MCF 10A (cell line): ENCODE data around the gene EXOC6. TPM values are rescaled to one million over a fixed set of nuclear protein-coding genes. Genes with fewer than 3 reads are reported as not detected.
A peak's percentile ranks its signal among the peaks of the same experiment; 100 is the strongest.

ENCODE experiments used
- BruUV-seq: library from RNA; stranded (reverse); fragments of 400-500 nt; replicated peaks from 2 replicates; lab custom pipeline; 2021; lab: Mats Ljungman, UMichigan
- CTCF ChIA-PET: fragments of 300-600 bp; sonication (Branson Sonifier 250); formaldehyde crosslinking; extraction: SDS; loops from one replicate; lab custom pipeline; 2021; ENCODE audit warnings: antibody characterized with exemption, inconsistent platforms; lab: Yijun Ruan, JAX
- POLR2A ChIA-PET: fragments of 300-600, 350-650 bp; sonication (Branson Sonifier 250); formaldehyde crosslinking; extraction: SDS; loops from one replicate; lab custom pipeline; 2020; ENCODE audit warnings: antibody characterized with exemption, inconsistent platforms; lab: Yijun Ruan, JAX
- DNase-seq: peaks from one replicate; pipeline ENCODE4 v3.0.0-alpha.2; 2018; ENCODE audit not compliant: unreplicated experiment
- H3K27ac Mint-ChIP-seq: one replicate; pipeline ENCODE4 v1.8.0; 2022; ENCODE audit warnings: mild to moderate bottlenecking, low read depth, mixed read lengths; ENCODE audit not compliant: unreplicated experiment
- H3K27me3 Mint-ChIP-seq: one replicate; pipeline ENCODE4 v1.8.0; 2022; ENCODE audit warnings: mixed read lengths; ENCODE audit not compliant: insufficient read depth, unreplicated experiment
- H3K36me3 Mint-ChIP-seq: one replicate; pipeline ENCODE4 v1.8.0; 2022; ENCODE audit warnings: mild to moderate bottlenecking, moderate library complexity, mixed read lengths; ENCODE audit not compliant: insufficient read depth, unreplicated experiment
- H3K4me1 Mint-ChIP-seq: one replicate; pipeline ENCODE4 v1.8.0; 2022; ENCODE audit warnings: mixed read lengths; ENCODE audit not compliant: insufficient read depth, unreplicated experiment
- H3K4me3 Mint-ChIP-seq: one replicate; pipeline ENCODE4 v1.8.0; 2022; ENCODE audit warnings: mild to moderate bottlenecking, moderate library complexity, mixed read lengths; ENCODE audit not compliant: unreplicated experiment
- H3K9me3 Mint-ChIP-seq: one replicate; pipeline ENCODE4 v1.8.0; 2022; ENCODE audit warnings: mixed read lengths; ENCODE audit not compliant: unreplicated experiment
- CTCF ChIP-seq: fragments of 200-600 bp; IDR thresholded peaks from one replicate; pipeline ENCODE4 v1.8.0; 2022; ENCODE audit warnings: antibody characterized with exemption, mild to moderate bottlenecking; ENCODE audit not compliant: unreplicated experiment
- intact Hi-C: fragments of 100-400 bp; cut with micrococcal nuclease; formaldehyde crosslinking; loops from 2 replicates; pipeline ENCODE4 v1.14.1; 2022
- total RNA-seq: library from RNA; stranded (reverse); gene quantifications from 2 replicates; pipeline ENCODE4 v1.2.3, GENCODE V29; 2022

Gene EXOC6
- total RNA-seq, 1 experiment from 2014 or later: 6.6 TPM

- no peak for TF ChIP-seq CTCF
- peaks cover 4% of the 10 kb centered on the region for H3K36me3 Mint-ChIP-seq
- intact Hi-C loops: loop anchor here (10.0 kb wide), 1 partner anchor 252 kb away; the partner anchor contains the start of gene KIF11
- no peak overlapping the region for H3K27ac Mint-ChIP-seq
- H3K27me3 Mint-ChIP-seq: no peaks in the 10 kb centered on the region
- no peak for DNase-seq
- no TSS peak for BruUV-seq
- peaks cover 16% of the 10 kb centered on the region for H3K4me1 Mint-ChIP-seq
- H3K4me3 Mint-ChIP-seq: peak overlapping the region; percentile 80
- ChIA-PET POLR2A (interaction anchor here (1.3 to 2.7 kb wide), 3 partner anchors 11 to 256 kb away, joined by 3 to 11 read pairs (median 5); no protein-coding TSS in a partner anchor), CTCF (interaction anchor here (0.7 to 2.5 kb wide), 9 partner anchors 9 to 330 kb away, joined by 3 to 9 read pairs (median 4); no protein-coding TSS in a partner anchor)
- H3K9me3 Mint-ChIP-seq: no peaks in the 10 kb centered on the region
Observed at GRCh38 chr10:92846854-92847201, 1.5 kb upstream of the EXOC6 start.

- Mint-ChIP-seq H3K9me3 (no peaks in the 10 kb centered on the region), H3K27ac (peak overlapping the region; percentile 59), H3K4me1 (peaks cover 16% of the 10 kb centered on the region), H3K36me3 (peaks cover 5% of the 10 kb centered on the region), H3K4me3 (peak overlapping the region; percentile 80), H3K27me3 (no peaks in the 10 kb centered on the region)
- DNase-seq: peak; percentile 74
- intact Hi-C loops: loop anchor here (10.0 kb wide), 1 partner anchor 253 kb away; the partner anchor contains the start of gene KIF11
- TF ChIP-seq CTCF: no peak
- ChIA-PET POLR2A (interaction anchor here (1.3 to 2.7 kb wide), 5 partner anchors 12 to 649 kb away, joined by 3 to 11 read pairs (median 5); partner anchors contain the start of gene CEP55), CTCF (interaction anchor here (0.6 to 2.5 kb wide), 11 partner anchors 9 to 666 kb away, joined by 3 to 9 read pairs (median 4); no protein-coding TSS in a partner anchor)
- no TSS peak for BruUV-seq
Observed at GRCh38 chr10:92847202-92847864, 987 bp upstream of the EXOC6 start.

GRCh38 chr10:92848037-92848440 lies 281 bp upstream of the EXOC6 start:
- no TSS peak for BruUV-seq
- intact Hi-C loops: loop anchor here (10.0 kb wide), 1 partner anchor 253 kb away; the partner anchor contains the start of gene KIF11
- peaks cover 5% of the 10 kb centered on the region for H3K36me3 Mint-ChIP-seq

More at GRCh38 chr10:92848037-92848440, 281 bp upstream of the EXOC6 start:
- DNase-seq: no peak
- H3K4me1 Mint-ChIP-seq: peaks cover 14% of the 10 kb centered on the region
- ChIA-PET POLR2A (interaction anchor here (0.7 to 2.7 kb wide), 10 partner anchors 11 to 723 kb away, joined by 3 to 11 read pairs (median 4); partner anchors contain the start of gene CEP55), CTCF (interaction anchor here (0.6 to 2.5 kb wide), 3 partner anchors 11 to 321 kb away, joined by 3 to 9 read pairs (median 5); no protein-coding TSS in a partner anchor)
- peak overlapping the region; percentile 59 for H3K27ac Mint-ChIP-seq
- TF ChIP-seq CTCF: no peak
- peak overlapping the region; percentile 80 for H3K4me3 Mint-ChIP-seq
- H3K27me3 Mint-ChIP-seq: no peaks in the 10 kb centered on the region
- H3K9me3 Mint-ChIP-seq: no peaks in the 10 kb centered on the region
